Upper lobe of left lung (tissue), 4 donors: ENCODE results near the gene RBP5.

Experiments used
- POLR2AphosphoS5 ChIP-seq, 2 donors: sonication (generic); formaldehyde crosslinking; IDR thresholded peaks; one replicate each; pipeline ENCODE4 v1.5.1; 2017; ENCODE audit warnings: antibody characterized with exemption in 2 of 2
- TF ChIP-seq, protein P1 (sequence below), 6 experiments: fragments of 450-650 bp in 4 of 6; fragments of 200-600 bp in 2 of 6; sonication (generic) in 2 of 6; IDR thresholded peaks; one replicate each; pipeline ENCODE4 v1.5.1; 2016 to 2019; ENCODE audit warnings: antibody characterized with exemption in 6 of 6

DNA sequence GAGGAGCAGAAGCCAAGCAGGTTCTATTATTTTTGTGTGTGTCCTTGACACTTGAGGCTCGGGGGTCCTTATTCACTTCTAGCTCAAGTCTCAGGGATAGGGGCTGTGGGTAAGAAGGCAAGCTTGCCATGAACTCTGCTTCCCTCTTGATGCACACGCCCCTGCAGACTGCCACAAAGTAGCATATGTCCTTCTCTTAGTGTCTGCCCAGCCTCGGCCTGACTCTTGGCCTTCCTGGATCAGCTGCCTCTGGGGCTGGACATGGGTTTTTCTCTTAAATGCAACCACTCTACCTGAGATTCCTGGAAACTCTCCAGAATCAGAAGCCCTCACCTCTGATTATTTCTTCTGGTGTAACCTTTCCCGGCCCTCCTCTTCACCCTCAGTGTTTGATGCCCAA is 32.6 kb upstream of the RBP5 start:
- TF ChIP-seq, protein P1, sequence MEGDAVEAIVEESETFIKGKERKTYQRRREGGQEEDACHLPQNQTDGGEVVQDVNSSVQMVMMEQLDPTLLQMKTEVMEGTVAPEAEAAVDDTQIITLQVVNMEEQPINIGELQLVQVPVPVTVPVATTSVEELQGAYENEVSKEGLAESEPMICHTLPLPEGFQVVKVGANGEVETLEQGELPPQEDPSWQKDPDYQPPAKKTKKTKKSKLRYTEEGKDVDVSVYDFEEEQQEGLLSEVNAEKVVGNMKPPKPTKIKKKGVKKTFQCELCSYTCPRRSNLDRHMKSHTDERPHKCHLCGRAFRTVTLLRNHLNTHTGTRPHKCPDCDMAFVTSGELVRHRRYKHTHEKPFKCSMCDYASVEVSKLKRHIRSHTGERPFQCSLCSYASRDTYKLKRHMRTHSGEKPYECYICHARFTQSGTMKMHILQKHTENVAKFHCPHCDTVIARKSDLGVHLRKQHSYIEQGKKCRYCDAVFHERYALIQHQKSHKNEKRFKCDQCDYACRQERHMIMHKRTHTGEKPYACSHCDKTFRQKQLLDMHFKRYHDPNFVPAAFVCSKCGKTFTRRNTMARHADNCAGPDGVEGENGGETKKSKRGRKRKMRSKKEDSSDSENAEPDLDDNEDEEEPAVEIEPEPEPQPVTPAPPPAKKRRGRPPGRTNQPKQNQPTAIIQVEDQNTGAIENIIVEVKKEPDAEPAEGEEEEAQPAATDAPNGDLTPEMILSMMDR (IDR thresholded peaks at IDR 0.05) = no peak
- TF ChIP-seq POLR2AphosphoS5 (IDR thresholded peaks at IDR 0.05) = no peak
